AG04450 (cell line): ENCODE measurements around the gene ARMC12. TPM values are rescaled to one million over a fixed set of nuclear protein-coding genes. Genes with fewer than 3 reads are reported as not detected.

Source experiments
- CTCF ChIA-PET: fragments of 300-600, 350-600 bp; formaldehyde crosslinking; extraction: SDS; loops from one replicate; lab custom pipeline; 2022; ENCODE audit warnings: antibody characterized with exemption, inconsistent platforms; lab: Charles Lee
- POLR2A ChIA-PET: fragments of 350-600 bp; formaldehyde crosslinking; extraction: SDS; loops from one replicate; lab custom pipeline; 2021; ENCODE audit warnings: antibody characterized with exemption, inconsistent platforms; lab: Yijun Ruan, JAX
- DNase-seq: peaks from one replicate; pipeline ENCODE4 v3.0.0-alpha.2; 2011; ENCODE audit warnings: low read depth, low spot score
- H3K27ac ChIP-seq: one replicate; pipeline ENCODE4 v1.5.1; 2012; ENCODE audit warnings: low read depth, low read length, control low read depth
- H3K27me3 ChIP-seq: one replicate; pipeline ENCODE4 v1.6.0; 2012; ENCODE audit warnings: low read length; ENCODE audit not compliant: control insufficient read depth, insufficient read depth
- H3K4me3 ChIP-seq: 2 replicates; pipeline ENCODE4 v1.5.1; 2011; ENCODE audit warnings: mild to moderate bottlenecking, low read depth, low read length, control low read depth
- H3K9me3 ChIP-seq: 2 replicates; pipeline ENCODE4 v1.5.1; 2012; ENCODE audit warnings: low read length; ENCODE audit not compliant: control insufficient read depth, insufficient read depth
- polyA plus RNA-seq: library from polyadenylated mRNA; depleted of rRNA; stranded (reverse); fragments of >200 nt; gene quantifications from 2 replicates; pipeline ENCODE4 v1.2.3, GENCODE V29; 2011
- TF ChIP-seq, protein P1 (sequence below): IDR thresholded peaks from 2 replicates; pipeline ENCODE4 v1.5.1; 2011; ENCODE audit warnings: low read depth, low read length, control low read depth, inconsistent platforms

ARMC12 gene
- polyA plus RNA-seq, 1 experiment: 0.53 TPM

GRCh38 chr6:35757456-35758123, 20.8 kb downstream of the ARMC12 start:
- Histone ChIP-seq H3K9me3 (no peaks in the 10 kb centered on the region), H3K4me3 (no peak overlapping the region), H3K27ac (no peak overlapping the region), H3K27me3 (peaks cover 9% of the 10 kb centered on the region)
- ChIA-PET CTCF (interaction anchor here (0.5 kb wide), 1 partner anchor 72 kb away, joined by 4 read pairs; no protein-coding TSS in a partner anchor), POLR2A (interaction anchor here (0.6 kb wide), 1 partner anchor 191 kb away, joined by 9 read pairs; no protein-coding TSS in a partner anchor)
- TF ChIP-seq, protein P1, sequence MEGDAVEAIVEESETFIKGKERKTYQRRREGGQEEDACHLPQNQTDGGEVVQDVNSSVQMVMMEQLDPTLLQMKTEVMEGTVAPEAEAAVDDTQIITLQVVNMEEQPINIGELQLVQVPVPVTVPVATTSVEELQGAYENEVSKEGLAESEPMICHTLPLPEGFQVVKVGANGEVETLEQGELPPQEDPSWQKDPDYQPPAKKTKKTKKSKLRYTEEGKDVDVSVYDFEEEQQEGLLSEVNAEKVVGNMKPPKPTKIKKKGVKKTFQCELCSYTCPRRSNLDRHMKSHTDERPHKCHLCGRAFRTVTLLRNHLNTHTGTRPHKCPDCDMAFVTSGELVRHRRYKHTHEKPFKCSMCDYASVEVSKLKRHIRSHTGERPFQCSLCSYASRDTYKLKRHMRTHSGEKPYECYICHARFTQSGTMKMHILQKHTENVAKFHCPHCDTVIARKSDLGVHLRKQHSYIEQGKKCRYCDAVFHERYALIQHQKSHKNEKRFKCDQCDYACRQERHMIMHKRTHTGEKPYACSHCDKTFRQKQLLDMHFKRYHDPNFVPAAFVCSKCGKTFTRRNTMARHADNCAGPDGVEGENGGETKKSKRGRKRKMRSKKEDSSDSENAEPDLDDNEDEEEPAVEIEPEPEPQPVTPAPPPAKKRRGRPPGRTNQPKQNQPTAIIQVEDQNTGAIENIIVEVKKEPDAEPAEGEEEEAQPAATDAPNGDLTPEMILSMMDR: peak; percentile 42
- DNase-seq: no peak

- TF ChIP-seq, protein P1: no peak
- DNase-seq: no peak
- ChIA-PET POLR2A (no interaction called here), CTCF (interaction anchor here (0.7 kb wide), 1 partner anchor 237 kb away, joined by 6 read pairs; no protein-coding TSS in a partner anchor)
- peaks cover 27% of the 10 kb centered on the region for H3K27me3 ChIP-seq
- no peak overlapping the region for H3K27ac ChIP-seq
- H3K4me3 ChIP-seq: no peak overlapping the region
- no peaks in the 10 kb centered on the region for H3K9me3 ChIP-seq
These were observed 22.6 kb downstream of the ARMC12 start for GRCh38 chr6:35759426-35759825.

- no peaks in the 10 kb centered on the region; the same call in 1 of the 2 replicates for H3K9me3 ChIP-seq
- CTCF ChIA-PET: no interaction called here
- TF ChIP-seq, protein P1: no peak
- POLR2A ChIA-PET: no interaction called here
- H3K27ac ChIP-seq: no peak overlapping the region
- H3K4me3 ChIP-seq: no peak overlapping the region
- DNase-seq: no peak
- H3K27me3 ChIP-seq: peaks cover 45% of the 10 kb centered on the region
These were observed 28.9 kb downstream of the ARMC12 start for GRCh38 chr6:35765739-35766138.

GRCh38 chr6:35769211-35769610, 32.4 kb downstream of the ARMC12 start:
- CTCF ChIA-PET: interaction anchor here (0.6 kb wide), 1 partner anchor 186 kb away, joined by 3 read pairs; no protein-coding TSS in a partner anchor
- TF ChIP-seq, protein P1: no peak
- POLR2A ChIA-PET: interaction anchor here (0.6 kb wide), 1 partner anchor 15 kb away, joined by 3 read pairs; no protein-coding TSS in a partner anchor

GRCh38 chr6:35771343-35771627, 34.5 kb downstream of the ARMC12 start:
- POLR2A ChIA-PET: no interaction called here
- Histone ChIP-seq H3K4me3 (no peak overlapping the region), H3K27ac (no peak overlapping the region), H3K27me3 (peaks cover 26% of the 10 kb centered on the region), H3K9me3 (peaks cover 3% of the 10 kb centered on the region; the same call in 1 of the 2 replicates)
- CTCF ChIA-PET: no interaction called here
- DNase-seq: no peak
- TF ChIP-seq, protein P1: no peak

More at GRCh38 chr6:35769211-35769610, 32.4 kb downstream of the ARMC12 start:
- Histone ChIP-seq H3K4me3 (no peak overlapping the region), H3K9me3 (no peaks in the 10 kb centered on the region; the same call in 1 of the 2 replicates), H3K27ac (no peak overlapping the region), H3K27me3 (peaks cover 28% of the 10 kb centered on the region)
- no peak for DNase-seq
